ENCODE data around the gene ANKLE1.

ANKLE1 gene

DNA sequence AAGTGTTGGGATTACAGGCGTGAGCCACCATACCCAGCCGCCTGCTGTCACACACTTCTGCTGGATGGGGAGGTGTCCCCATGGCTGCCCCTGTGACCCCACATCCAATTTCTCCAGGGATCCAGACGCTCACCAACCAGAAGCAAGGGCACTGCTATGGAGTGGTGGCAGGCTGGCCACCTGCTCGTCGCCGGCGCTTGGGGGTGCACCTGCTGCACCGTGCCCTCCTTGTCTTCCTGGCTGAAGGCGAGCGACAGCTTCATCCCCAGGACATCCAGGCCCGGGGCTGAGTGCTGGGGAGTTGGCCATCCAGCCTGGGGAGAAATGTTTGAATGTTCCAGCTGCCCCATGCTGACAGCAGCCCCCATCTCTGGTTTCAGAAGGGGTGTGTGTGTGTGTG, 4.6 kb downstream of the ANKLE1 start:
- no peaks in the 10 kb centered on the region for H3K36me3 ChIP-seq
- H3K27me3 ChIP-seq = peaks cover 5% of the 10 kb centered on the region; the same call in 1 of the 2 replicates
- no peaks in the 10 kb centered on the region for H3K4me1 ChIP-seq
- TF ChIP-seq CTCF (IDR thresholded peaks at IDR 0.05; ENCODE audit: low read depth, low read length) = no peak
- H3K4me3 ChIP-seq (ENCODE audit: low read depth, low read length) = no peak overlapping the region
- H3K9me3 ChIP-seq = no peaks in the 10 kb centered on the region
- DNase-seq = no peak

DNA sequence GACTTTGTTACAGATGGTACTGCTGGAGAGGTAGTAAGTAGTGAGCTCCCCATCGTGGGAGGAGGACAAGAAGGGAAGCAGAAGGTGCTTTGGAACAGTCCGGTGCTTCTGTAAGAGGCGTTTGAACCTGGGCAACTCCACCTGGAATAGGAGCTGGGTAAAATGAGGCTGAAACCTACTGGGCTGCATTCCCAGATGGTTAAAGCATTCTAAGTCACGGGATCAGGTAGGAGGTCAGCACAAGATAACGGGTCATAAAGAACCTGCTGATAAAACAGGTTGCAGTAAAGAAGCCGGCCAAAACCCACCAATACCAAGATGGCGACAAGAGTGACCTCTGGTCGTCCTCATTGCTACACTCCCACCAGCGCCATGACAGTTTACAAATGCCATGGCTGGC, 5.1 kb downstream of the ANKLE1 start:
- DNase-seq = no peak
- Histone ChIP-seq H3K36me3 (no peaks in the 10 kb centered on the region), H3K4me3 (ENCODE audit: low read depth, low read length) (no peak overlapping the region), H3K27me3 (no peaks in the 10 kb centered on the region), H3K9me3 (no peaks in the 10 kb centered on the region), H3K4me1 (no peaks in the 10 kb centered on the region)
- TF ChIP-seq CTCF (IDR thresholded peaks at IDR 0.05; ENCODE audit: low read depth, low read length) = no peak

GRCh38 chr19:17289489-17289888, 7.8 kb downstream of the ANKLE1 start:
- no peak for TF ChIP-seq CTCF (IDR thresholded peaks at IDR 0.05; ENCODE audit: low read depth, low read length)
- 0 out of 2 replicates have a peak, but pooled peaks cover 3% of the 10 kb centered on the region for H3K36me3 ChIP-seq
- no peak overlapping the region for H3K4me3 ChIP-seq (ENCODE audit: low read depth, low read length)
- peaks cover 7% of the 10 kb centered on the region for H3K4me1 ChIP-seq
- peak; percentile 86 for DNase-seq
- no peaks in the 10 kb centered on the region for H3K27me3 ChIP-seq
- H3K9me3 ChIP-seq = no peaks in the 10 kb centered on the region

GRCh38 chr19:17292301-17293074, 10.8 kb downstream of the ANKLE1 start:
- peaks cover 7% of the 10 kb centered on the region for H3K4me1 ChIP-seq
- H3K36me3 ChIP-seq = peaks cover 3% of the 10 kb centered on the region; the same call in 1 of the 2 replicates
- peak; percentile 87 for TF ChIP-seq CTCF (IDR thresholded peaks at IDR 0.05; ENCODE audit: low read depth, low read length)
- DNase-seq = peak; percentile 88
- no peaks in the 10 kb centered on the region for H3K9me3 ChIP-seq
- H3K27me3 ChIP-seq = no peaks in the 10 kb centered on the region
- H3K4me3 ChIP-seq (ENCODE audit: low read depth, low read length) = peak overlapping the region; percentile 63

DNA sequence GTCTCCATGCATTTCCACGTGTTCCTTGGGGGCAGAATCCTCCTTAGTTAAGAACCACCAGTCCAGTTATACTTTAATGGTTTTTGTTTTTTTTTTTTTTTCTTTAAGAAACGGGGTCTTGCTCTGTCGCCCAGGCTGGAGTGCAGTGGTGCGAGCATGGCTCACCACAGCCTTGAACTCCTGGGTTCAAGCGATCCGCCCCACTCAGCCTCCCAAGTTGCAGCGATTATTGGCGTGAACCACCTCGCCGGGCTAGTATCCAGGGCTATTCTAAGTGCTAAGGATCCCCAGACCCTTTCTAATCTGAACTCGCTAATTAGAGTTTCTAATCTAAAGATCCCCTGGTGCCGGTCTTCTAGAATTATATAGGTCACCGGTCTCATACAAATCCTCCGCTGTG, 11.9 kb downstream of the ANKLE1 start:
- H3K4me3 ChIP-seq (ENCODE audit: low read depth, low read length) = no peak overlapping the region
- H3K36me3 ChIP-seq = peaks cover 3% of the 10 kb centered on the region; the same call in 1 of the 2 replicates
- no peaks in the 10 kb centered on the region for H3K9me3 ChIP-seq
- H3K27me3 ChIP-seq = no peaks in the 10 kb centered on the region
- peaks cover 7% of the 10 kb centered on the region for H3K4me1 ChIP-seq
- no peak for TF ChIP-seq CTCF (IDR thresholded peaks at IDR 0.05; ENCODE audit: low read depth, low read length)
- DNase-seq = no peak

All from BE2C (cell line).